GM12891 (cell line): ENCODE results near the gene EIF3D.

Experiments
- DNase-seq: peaks from one replicate; pipeline ENCODE4 v3.0.0; 2011; ENCODE audit warnings: low spot score; ENCODE audit not compliant: insufficient read length
- FAIRE-seq: peaks from 2 replicates; lab custom pipeline; 2011; peaks lifted over from hg19 to GRCh38; lab: Jason Lieb, UNC
- PAX5 ChIP-seq: IDR thresholded peaks from 2 replicates; pipeline ENCODE4 v1.6.1; 2011; ENCODE audit warnings: low read length, moderate library complexity, mild to moderate bottlenecking; ENCODE audit not compliant: insufficient read depth, severe bottlenecking
- POLR2A ChIP-seq: IDR thresholded peaks from 2 replicates; pipeline ENCODE4 v1.6.1; 2011; ENCODE audit warnings: low read depth, low read length, control low read depth
- POLR2AphosphoS5 ChIP-seq: IDR thresholded peaks from 2 replicates; pipeline ENCODE4 v1.6.1; 2011; ENCODE audit warnings: low read depth, low read length, control low read depth
- POU2F2 ChIP-seq: IDR thresholded peaks from 2 replicates; pipeline ENCODE4 v1.6.1; 2011; ENCODE audit warnings: low read depth, mild to moderate bottlenecking, control low read depth, low read length, moderate library complexity
- SPI1 ChIP-seq: IDR thresholded peaks from 2 replicates; pipeline ENCODE4 v1.6.1; 2011; ENCODE audit warnings: low read depth, low read length, control low read depth
- TAF1 ChIP-seq: IDR thresholded peaks from 2 replicates; pipeline ENCODE4 v1.6.1; 2011; ENCODE audit warnings: low read depth, low read length, control low read depth

EIF3D gene

GRCh38 chr22:36565686-36566085, 36.7 kb upstream of the EIF3D start:
- no peak for TF ChIP-seq PAX5
- TF ChIP-seq POU2F2: no peak
- no peak for TF ChIP-seq TAF1
- no peak for TF ChIP-seq POLR2A
- no peak for TF ChIP-seq SPI1
- TF ChIP-seq POLR2AphosphoS5: no peak
- DNase-seq: no peak

GRCh38 chr22:36565159-36565507, 36.2 kb upstream of the EIF3D start:
- no peak for DNase-seq
- FAIRE-seq: no peak
- TF ChIP-seq SPI1: no peak
- TF ChIP-seq TAF1: no peak
- TF ChIP-seq POU2F2: no peak
- no peak for TF ChIP-seq PAX5
- no peak for TF ChIP-seq POLR2A
- no peak for TF ChIP-seq POLR2AphosphoS5

More at GRCh38 chr22:36565686-36566085, 36.7 kb upstream of the EIF3D start:
- FAIRE-seq: no peak

- TF ChIP-seq POLR2A: no peak
- TF ChIP-seq POU2F2: no peak
- TF ChIP-seq PAX5: no peak
- no peak for TF ChIP-seq SPI1
- TF ChIP-seq TAF1: no peak
- TF ChIP-seq POLR2AphosphoS5: no peak
- no peak for FAIRE-seq
- DNase-seq: no peak
Observed at GRCh38 chr22:36564422-36565158, 35.6 kb upstream of the EIF3D start.

GRCh38 chr22:36563898-36564297, 34.9 kb upstream of the EIF3D start:
- TF ChIP-seq SPI1: no peak
- no peak for TF ChIP-seq TAF1
- no peak for TF ChIP-seq POLR2A
- TF ChIP-seq POU2F2: no peak
- no peak for TF ChIP-seq POLR2AphosphoS5
- no peak for TF ChIP-seq PAX5
- no peak for FAIRE-seq
- no peak for DNase-seq

- DNase-seq: no peak
- TF ChIP-seq POLR2A (no peak), POLR2AphosphoS5 (no peak), POU2F2 (no peak), SPI1 (no peak), PAX5 (no peak), TAF1 (no peak)
- FAIRE-seq: no peak
Observed at GRCh38 chr22:36563444-36563843, 34.5 kb upstream of the EIF3D start.

GRCh38 chr22:36563001-36563400, 34.0 kb upstream of the EIF3D start:
- FAIRE-seq: no peak
- DNase-seq: no peak

GRCh38 chr22:36562261-36562835, 33.4 kb upstream of the EIF3D start:
- TF ChIP-seq POLR2AphosphoS5 (no peak), SPI1 (no peak), POLR2A (no peak), PAX5 (no peak), TAF1 (no peak), POU2F2 (no peak)
- FAIRE-seq: no peak
- DNase-seq: no peak

More at GRCh38 chr22:36563001-36563400, 34.0 kb upstream of the EIF3D start:
- TF ChIP-seq SPI1 (no peak), POLR2AphosphoS5 (no peak), POLR2A (no peak), PAX5 (no peak), TAF1 (no peak), POU2F2 (no peak)

- DNase-seq: no peak
- no peak for FAIRE-seq
- TF ChIP-seq TAF1 (no peak), POLR2AphosphoS5 (no peak), SPI1 (no peak), POLR2A (no peak), POU2F2 (no peak), PAX5 (no peak)
Observed at GRCh38 chr22:36561291-36561811, 32.4 kb upstream of the EIF3D start.

- FAIRE-seq (no peak), DNase-seq (no peak)
- no peak for TF ChIP-seq SPI1
- TF ChIP-seq POLR2AphosphoS5: no peak
- TF ChIP-seq POU2F2: no peak
- no peak for TF ChIP-seq POLR2A
- no peak for TF ChIP-seq TAF1
- TF ChIP-seq PAX5: no peak
Observed at GRCh38 chr22:36560001-36560400, 31.0 kb upstream of the EIF3D start.

- DNase-seq (no peak), FAIRE-seq (no peak)
- no peak for TF ChIP-seq POLR2AphosphoS5
- no peak for TF ChIP-seq SPI1
- TF ChIP-seq POLR2A: no peak
- no peak for TF ChIP-seq TAF1
- no peak for TF ChIP-seq PAX5
- TF ChIP-seq POU2F2: no peak
Observed at GRCh38 chr22:36554098-36554497, 25.1 kb upstream of the EIF3D start.
